Heart right ventricle (tissue), 16 donors: ENCODE data around the gene TMPRSS3. TPM values are rescaled to one million over a fixed set of nuclear protein-coding genes. Genes with fewer than 3 reads are reported as not detected.

Source experiments
- ATAC-seq, 8 donors: fragments of 200-7000 bp; cut with Tn5 transposase; one replicate each; pipeline ENCODE4 v1.9.1; 2020; ENCODE audit warnings: mild to moderate bottlenecking in 8 of 8, moderate library complexity in 8 of 8, moderate number of reproducible peaks in 1 of 8
- DNase-seq, 2 donors: peaks; one replicate each; pipeline ENCODE4 v3.0.0-alpha.2; 2020
- H3K27ac ChIP-seq, 10 donors: fragments of 200-600 bp; sonication (generic) in 2 of 10; one replicate each; pipeline versions ENCODE4 v1.5.0 to v1.8.0; 2020 to 2022; ENCODE audit warnings: mild to moderate bottlenecking in 3 of 10
- H3K27me3 ChIP-seq, 7 donors: fragments of 200-600 bp; one replicate each; pipeline ENCODE4 v1.8.0; 2021 to 2022; ENCODE audit warnings: mild to moderate bottlenecking in 2 of 7
- H3K36me3 ChIP-seq, 9 donors: fragments of 200-600 bp; sonication (generic) in 1 of 9; one replicate each; pipeline versions ENCODE4 v1.5.0 to v1.8.0; 2020 to 2022; ENCODE audit warnings: mild to moderate bottlenecking in 2 of 9
- H3K4me1 ChIP-seq, 9 donors: fragments of 200-600 bp; sonication (generic) in 1 of 9; one replicate each; pipeline versions ENCODE4 v1.5.0 to v1.8.0; 2020 to 2022; ENCODE audit warnings: mild to moderate bottlenecking in 4 of 9
- H3K4me3 ChIP-seq, 10 donors: fragments of 200-600 bp; sonication (generic) in 2 of 10; one replicate each; pipeline versions ENCODE4 v1.5.0 to v1.8.0; 2020 to 2022; ENCODE audit warnings: mild to moderate bottlenecking in 7 of 10, moderate library complexity in 2 of 10
- H3K9me3 ChIP-seq, 11 donors: fragments of 200-600 bp in 10 of 11; sonication (generic) in 2 of 11; one replicate each; pipeline versions ENCODE4 v1.5.0 to v1.8.0; 2013 to 2022; ENCODE audit warnings: mild to moderate bottlenecking in 2 of 11, control low read depth in 1 of 11, moderate library complexity in 1 of 11
- CTCF ChIP-seq, 9 donors: fragments of 200-600 bp; sonication (generic) in 2 of 9; IDR thresholded peaks; one replicate each; pipeline versions ENCODE4 v1.5.0 to v1.8.0; 2021 to 2022; ENCODE audit warnings: antibody characterized with exemption in 9 of 9, mild to moderate bottlenecking in 5 of 9, moderate library complexity in 1 of 9
- WGBS, 2 donors: extraction: QIAGEN DNeasy Blood & Tissue Kit; methylation state at CpG; one replicate each; pipeline ENCODE4 v1.1.7; 2013; ENCODE audit warnings: inconsistent platforms in 1 of 2; 5-methylcytosine and 5-hydroxymethylcytosine counted together
- intact Hi-C, 10 donors: fragments of 100-400 bp; cut with DNase I; formaldehyde crosslinking; loops; one replicate each; pipeline versions ENCODE4 v1.11.1 to v1.14.2; 2022
- polyA plus RNA-seq, 2 donors: library from polyadenylated mRNA; stranded (reverse); fragments of 200-250 nt; gene quantifications; one replicate each; pipeline ENCODE4 v1.2.3, GENCODE V29; 2013
- total RNA-seq, 10 donors: library from RNA; stranded (reverse); fragmentation: NEBNext Ultra II Directional in 3 of 10; extraction: Animal tissue kit (Norgen Biotek cat#: 25700) in 3 of 10; gene quantifications; one replicate each; pipeline versions ENCODE4 v1.2.1 to v1.2.4, GENCODE V29; 2021 to 2023
- donor health status: Arrhythmogenic right ventricular cardiomyopathy.
- donor health status: ischemic (EF 13 %, LVEDD 7.1; RV severe dilation, severe dysfunction).
- donor health status: healthy with polysubstance abuse.
- donor health status: DM: no; HTN: yes; CAD: no.
- donor health status: DM: no; HTN: no; CAD: no.
- donor health status: ischemic (EF 25% LVEDD 6.9; RV normal size, moderate dysfunction).
- donor health status: ischemic (EF 25% LVEDD 5.7; RV mildly dilated, moderate dysfunction).
- donor health status: healthy.
- donor health status: DM: yes; HTN: yes; CAD: no.
- donor health status: Ischemic cardiomyopathy.
- donor health status: ischemic (EF 35%, LVEDD 5.7; RV mildly dilated, moderate dysfunction).
- donor health status: nonischemic (EF 11% LVEDD 7.7; RV severe dilation, severe dysfunction).
- donor health status: DM: yes; HTN: yes; CAD: no.
- donor health status: PGD.
- donor health status: ischemic (EF 29% LVEDD 5.4; RV normal size, mild dysfunction).
- donor health status: nonischemic (EF 23%, LVEDD 6.1; RV moderate dilation, normal function).

TMPRSS3 gene
- total and polyA plus RNA-seq, 12 donors: 0.01 to 1.0 (median 0.42) TPM; not detected in 9

- ATAC-seq: no peak
- no peak for DNase-seq
- Histone ChIP-seq H3K4me1 (no peaks in the 10 kb centered on the region), H3K4me3 (no peak overlapping the region), H3K36me3 (no peaks in the 10 kb centered on the region), H3K27me3 (peaks cover 0 to 57% (median 30%) of the 10 kb centered on the region in 7 donors), H3K9me3 (peaks cover 0 to 18% (median 0%) of the 10 kb centered on the region in 11 donors), H3K27ac (no peak overlapping the region)
- WGBS, 2 donors: 88 to 89% methylated on average over 5 of the region's 5 CpGs
- no peak for TF ChIP-seq CTCF (IDR thresholded peaks at IDR 0.05)
- intact Hi-C loops: no loop called here
These were observed 17.9 kb downstream of the TMPRSS3 start for GRCh38 chr21:42377951-42378340.

- ATAC-seq (no peak), DNase-seq (no peak)
- no peak overlapping the region for H3K4me3 ChIP-seq
- 75 to 76% methylated on average over 24 of the region's 24 CpGs for WGBS, 2 donors
- H3K36me3 ChIP-seq: no peaks in the 10 kb centered on the region
- no peak overlapping the region for H3K27ac ChIP-seq
- peaks cover 0 to 14% (median 0%) of the 10 kb centered on the region in 11 donors for H3K9me3 ChIP-seq
- H3K4me1 ChIP-seq: no peaks in the 10 kb centered on the region
- no peak for TF ChIP-seq CTCF (IDR thresholded peaks at IDR 0.05)
- intact Hi-C loops: no loop called here
- peaks cover 0 to 59% (median 30%) of the 10 kb centered on the region in 7 donors for H3K27me3 ChIP-seq
These were observed 18.5 kb downstream of the TMPRSS3 start for GRCh38 chr21:42377211-42377950.

- no peak overlapping the region for H3K27ac ChIP-seq
- peak in 1 of 2 donors; percentile 14 for DNase-seq
- peak in 2 of 9 donors; percentile 45 to 60 for TF ChIP-seq CTCF (IDR thresholded peaks at IDR 0.05)
- H3K27me3 ChIP-seq: peaks cover 0 to 65% (median 30%) of the 10 kb centered on the region in 7 donors
- no peaks in the 10 kb centered on the region for H3K36me3 ChIP-seq
- no peak for ATAC-seq
- H3K4me1 ChIP-seq: no peaks in the 10 kb centered on the region
- intact Hi-C loops: no loop called here
- peaks cover 0 to 5% (median 0%) of the 10 kb centered on the region in 11 donors for H3K9me3 ChIP-seq
- WGBS, 2 donors: 78% methylated on average over 32 of the region's 32 CpGs
- H3K4me3 ChIP-seq: no peak overlapping the region
These were observed 19.4 kb downstream of the TMPRSS3 start for GRCh38 chr21:42376338-42376982.

- no peak overlapping the region for H3K4me3 ChIP-seq
- ATAC-seq (no peak), DNase-seq (no peak)
- H3K36me3 ChIP-seq: no peaks in the 10 kb centered on the region
- no peaks in the 10 kb centered on the region for H3K4me1 ChIP-seq
- no peak overlapping the region for H3K27ac ChIP-seq
- H3K9me3 ChIP-seq: no peaks in the 10 kb centered on the region
- intact Hi-C loops: no loop called here
- H3K27me3 ChIP-seq: peaks cover 0 to 69% (median 30%) of the 10 kb centered on the region in 7 donors
- TF ChIP-seq CTCF (IDR thresholded peaks at IDR 0.05): no peak
- 87 to 90% methylated on average over 3 of the region's 3 CpGs for WGBS, 2 donors
These were observed 19.9 kb downstream of the TMPRSS3 start for GRCh38 chr21:42375966-42376337.
